RWPE1 (cell line): ENCODE measurements around the gene GALNT18.

ENCODE experiments used
- CTCF ChIA-PET: fragments of 350-600 bp; sonication (Branson Sonifier 250); formaldehyde crosslinking; extraction: SDS; loops from one replicate; lab custom pipeline; 2021; lab: Yijun Ruan, JAX
- POLR2A ChIA-PET: fragments of 400-600 bp; formaldehyde crosslinking; extraction: SDS; loops from one replicate; lab custom pipeline; 2020; ENCODE audit warnings: antibody characterized with exemption; ENCODE audit not compliant: low non-redundant PET; lab: Yijun Ruan, JAX
- DNase-seq: peaks from one replicate; pipeline ENCODE4 v3.0.0; 2012; ENCODE audit warnings: low spot score
- H3K27ac ChIP-seq: fragments of 450-650 bp; 2 replicates; pipeline ENCODE4 v1.5.1; 2017
- TF ChIP-seq, protein P1 (sequence below): fragments of 450-650 bp; conservative IDR thresholded peaks from 2 replicates; pipeline ENCODE4 v1.5.1; 2017; ENCODE audit warnings: low read depth, mild to moderate bottlenecking

GALNT18 gene

DNA sequence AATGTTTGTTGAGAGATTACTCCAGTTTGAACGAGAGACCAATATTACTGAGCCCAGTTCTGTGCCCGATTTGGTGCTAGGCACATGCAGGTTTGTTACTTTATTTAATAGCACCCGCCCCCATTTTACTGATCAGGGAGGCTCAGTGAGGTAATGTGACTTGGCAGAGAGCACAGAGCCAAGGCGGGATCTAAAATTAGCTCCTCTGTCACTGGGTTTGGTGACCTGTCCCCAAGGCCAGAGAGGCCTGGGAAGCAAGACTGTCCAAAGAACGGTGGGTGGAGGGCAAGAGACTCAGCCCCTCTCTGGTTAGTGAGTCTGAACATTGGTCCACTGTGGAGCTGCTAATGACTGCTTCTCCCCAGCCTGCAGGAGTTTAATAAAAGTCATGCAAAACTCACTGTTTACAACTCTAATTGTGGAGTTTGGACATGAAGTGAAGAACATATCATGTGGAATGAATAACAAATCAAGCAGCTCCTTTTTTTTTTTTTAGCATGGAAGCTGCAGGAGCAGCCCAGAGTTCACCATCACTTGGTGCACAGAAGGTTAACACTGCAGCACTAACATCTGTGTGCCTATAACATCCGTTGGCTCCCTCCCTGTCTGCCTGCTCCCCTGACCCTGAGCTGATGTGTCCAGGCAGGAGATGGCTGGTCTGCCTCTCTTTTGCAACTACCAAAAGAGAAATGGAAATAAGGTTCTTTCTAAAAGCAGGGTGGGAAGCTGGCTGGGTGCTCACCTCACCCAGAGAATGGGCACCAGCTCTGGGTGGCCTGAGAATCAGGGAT, 307.7 kb downstream of the GALNT18 start:
- no peak for DNase-seq
- TF ChIP-seq, protein P1, sequence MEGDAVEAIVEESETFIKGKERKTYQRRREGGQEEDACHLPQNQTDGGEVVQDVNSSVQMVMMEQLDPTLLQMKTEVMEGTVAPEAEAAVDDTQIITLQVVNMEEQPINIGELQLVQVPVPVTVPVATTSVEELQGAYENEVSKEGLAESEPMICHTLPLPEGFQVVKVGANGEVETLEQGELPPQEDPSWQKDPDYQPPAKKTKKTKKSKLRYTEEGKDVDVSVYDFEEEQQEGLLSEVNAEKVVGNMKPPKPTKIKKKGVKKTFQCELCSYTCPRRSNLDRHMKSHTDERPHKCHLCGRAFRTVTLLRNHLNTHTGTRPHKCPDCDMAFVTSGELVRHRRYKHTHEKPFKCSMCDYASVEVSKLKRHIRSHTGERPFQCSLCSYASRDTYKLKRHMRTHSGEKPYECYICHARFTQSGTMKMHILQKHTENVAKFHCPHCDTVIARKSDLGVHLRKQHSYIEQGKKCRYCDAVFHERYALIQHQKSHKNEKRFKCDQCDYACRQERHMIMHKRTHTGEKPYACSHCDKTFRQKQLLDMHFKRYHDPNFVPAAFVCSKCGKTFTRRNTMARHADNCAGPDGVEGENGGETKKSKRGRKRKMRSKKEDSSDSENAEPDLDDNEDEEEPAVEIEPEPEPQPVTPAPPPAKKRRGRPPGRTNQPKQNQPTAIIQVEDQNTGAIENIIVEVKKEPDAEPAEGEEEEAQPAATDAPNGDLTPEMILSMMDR, result no peak
- peak overlapping the region; percentile 56 for H3K27ac ChIP-seq
- POLR2A ChIA-PET, result no interaction called here
- CTCF ChIA-PET, result interaction anchor here (0.6 to 0.7 kb wide), 3 partner anchors 80 to 585 kb away, joined by 3 read pairs; no protein-coding TSS in a partner anchor

DNA sequence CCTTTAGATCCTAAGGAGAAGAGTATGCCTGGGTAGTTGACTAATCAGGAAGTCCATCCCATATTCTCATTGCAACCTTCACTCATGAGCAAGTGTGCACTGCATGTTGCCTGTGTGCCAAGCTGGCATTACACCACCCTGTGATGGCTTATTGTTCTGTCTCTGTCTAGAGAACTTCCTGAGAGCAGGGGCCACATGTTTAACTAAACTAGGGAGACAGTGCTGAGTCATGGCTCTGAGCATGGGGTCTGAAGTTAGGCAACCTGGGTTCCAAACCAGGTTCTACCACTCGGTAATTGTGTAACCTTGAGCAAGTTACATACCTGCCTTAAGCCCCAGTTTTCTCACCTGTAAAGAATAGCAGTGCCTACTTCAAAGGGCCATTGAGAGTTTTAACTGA, 308.4 kb downstream of the GALNT18 start:
- DNase-seq, result peak; percentile 63
- CTCF ChIA-PET, result interaction anchor here (0.5 to 0.7 kb wide), 3 partner anchors 79 to 585 kb away, joined by 3 read pairs; no protein-coding TSS in a partner anchor
- POLR2A ChIA-PET, result no interaction called here
- TF ChIP-seq, protein P1, result no peak
- H3K27ac ChIP-seq, result peak overlapping the region; percentile 63

DNA sequence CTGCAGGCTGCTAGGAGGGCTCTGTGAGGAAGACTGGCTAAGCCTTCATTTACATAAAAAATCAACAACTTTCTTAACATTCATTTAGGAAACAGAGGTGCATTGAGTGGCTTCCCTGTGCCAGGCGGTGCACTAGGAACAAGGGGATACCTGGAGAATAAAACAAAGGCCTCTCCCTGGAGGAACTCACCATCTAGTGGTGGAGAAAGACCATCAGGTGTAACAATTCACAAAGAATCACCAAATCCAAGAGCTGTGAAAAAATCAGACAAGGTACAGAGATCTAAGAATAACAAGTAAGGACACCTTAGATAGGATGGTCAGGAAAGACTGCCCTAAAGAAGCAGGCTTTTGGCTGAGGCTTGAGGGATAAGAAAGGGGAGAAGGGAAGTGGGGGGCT, 309.1 kb downstream of the GALNT18 start:
- TF ChIP-seq, protein P1, result no peak
- DNase-seq, result no peak
- ChIA-PET POLR2A (no interaction called here), CTCF (interaction anchor here (0.5 kb wide), 1 partner anchor 382 kb away, joined by 3 read pairs; no protein-coding TSS in a partner anchor)
- H3K27ac ChIP-seq, result peak overlapping the region; percentile 63

DNA sequence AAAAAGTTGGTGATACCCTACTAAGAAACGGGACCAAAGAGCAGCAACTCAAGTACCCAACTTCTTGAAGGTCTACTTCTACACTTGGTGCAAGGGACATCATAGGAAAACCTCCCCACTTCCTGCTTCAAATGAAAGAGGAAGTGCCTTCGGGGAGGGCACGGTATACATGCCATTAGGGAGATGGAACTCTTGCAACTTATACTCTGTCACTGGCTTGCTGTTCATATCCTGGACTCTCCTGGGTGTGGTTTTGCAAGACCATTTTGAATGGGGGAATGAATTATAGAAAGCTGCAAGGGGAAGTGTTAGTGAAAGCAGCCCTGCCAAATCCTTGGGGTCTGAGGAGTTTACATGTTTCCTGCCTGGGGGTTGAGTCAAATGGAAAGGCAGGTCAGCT, 310.6 kb downstream of the GALNT18 start:
- TF ChIP-seq, protein P1, result no peak
- CTCF ChIA-PET, result no interaction called here
- no peak overlapping the region for H3K27ac ChIP-seq
- POLR2A ChIA-PET, result interaction anchor here (0.6 kb wide), 1 partner anchor 151 kb away, joined by 6 read pairs; no protein-coding TSS in a partner anchor
- no peak for DNase-seq

DNA sequence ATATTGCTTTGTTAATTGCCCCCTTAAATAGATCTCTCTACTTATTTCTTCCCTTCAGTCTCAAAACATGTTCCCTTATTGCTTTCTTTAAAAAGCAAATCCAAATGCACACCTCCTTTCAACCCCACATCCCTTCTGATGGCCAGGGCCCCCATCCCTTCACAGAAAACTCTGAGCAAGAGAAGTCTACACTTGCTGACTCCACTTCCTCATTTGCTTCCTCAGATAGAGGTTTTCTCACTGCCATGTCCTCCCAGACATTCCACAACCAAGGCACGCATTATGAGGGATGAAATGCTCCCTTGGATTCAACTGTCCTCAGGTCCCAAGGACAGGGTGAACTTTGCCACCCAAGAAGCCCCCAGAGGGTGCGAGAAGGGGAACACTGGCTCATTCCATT, 311.9 kb downstream of the GALNT18 start:
- CTCF ChIA-PET, result no interaction called here
- TF ChIP-seq, protein P1, result no peak
- POLR2A ChIA-PET, result no interaction called here
- H3K27ac ChIP-seq, result no peak overlapping the region
- no peak for DNase-seq

DNA sequence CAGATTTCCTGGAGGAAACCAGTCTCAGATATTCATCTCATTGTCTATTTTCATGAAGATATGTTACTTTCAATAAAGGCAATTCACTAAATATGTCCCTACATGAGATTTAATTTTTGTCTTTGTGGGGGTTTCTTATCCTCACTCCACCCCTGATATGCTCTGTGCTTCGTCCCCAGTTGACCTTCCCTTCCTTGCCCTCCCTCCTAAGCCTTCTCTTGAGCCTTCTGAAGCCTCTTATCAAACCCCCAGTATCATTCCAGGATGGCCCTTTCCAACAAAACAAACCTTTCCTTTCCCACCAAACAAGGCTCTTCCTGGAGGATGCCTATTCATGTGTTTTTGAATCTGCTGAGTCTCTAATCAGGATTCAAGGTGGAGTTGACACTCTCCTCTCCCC, 313.6 kb downstream of the GALNT18 start:
- ChIA-PET CTCF (no interaction called here), POLR2A (no interaction called here)
- TF ChIP-seq, protein P1, result no peak
- no peak overlapping the region for H3K27ac ChIP-seq
- DNase-seq, result no peak
